Activated CD8-positive, alpha-beta T cell treated with anti-CD3 and anti-CD28 coated beads for 36 hours (primary cell): Measurements from ENCODE around the gene TMPRSS2. TPM values are rescaled to one million over a fixed set of nuclear protein-coding genes. Genes with fewer than 3 reads are reported as not detected.
A peak's percentile ranks its signal among the peaks of the same experiment; 100 is the strongest.

Experiments used
- ATAC-seq: fragments of 200-7000 bp; cut with Tn5 transposase; one replicate; pipeline ENCODE4 v1.10.0; 2021; ENCODE audit warnings: mild to moderate bottlenecking, moderate library complexity
- CTCF ChIA-PET: fragments of 350-600 bp; sonication (Branson Sonifier 250); formaldehyde crosslinking; loops from one replicate; lab custom pipeline; 2021; ENCODE audit warnings: antibody characterized with exemption; lab: Charles Lee
- POLR2A ChIA-PET: fragments of 350-600 bp; sonication (Branson Sonifier 250); formaldehyde crosslinking; loops from one replicate; lab custom pipeline; 2021; ENCODE audit warnings: antibody characterized with exemption; lab: Charles Lee
- DNase-seq: peaks from one replicate; pipeline ENCODE4 v3.0.0-alpha.2; 2020
- H3K27ac Mint-ChIP-seq: one replicate; pipeline ENCODE4 v1.8.0; 2021; ENCODE audit warnings: mild to moderate bottlenecking, mixed read lengths
- H3K27me3 Mint-ChIP-seq: one replicate; pipeline ENCODE4 v1.8.0; 2021; ENCODE audit warnings: mixed read lengths
- H3K36me3 Mint-ChIP-seq: one replicate; pipeline ENCODE4 v1.8.0; 2021; ENCODE audit warnings: low read depth, mixed read lengths
- H3K4me1 Mint-ChIP-seq: one replicate; pipeline ENCODE4 v1.8.0; 2021; ENCODE audit warnings: low read depth, mixed read lengths
- H3K4me3 Mint-ChIP-seq: one replicate; pipeline ENCODE4 v1.8.0; 2021; ENCODE audit warnings: mild to moderate bottlenecking, moderate library complexity, mixed read lengths
- H3K9me3 Mint-ChIP-seq: one replicate; pipeline ENCODE4 v1.8.0; 2021; ENCODE audit warnings: mixed read lengths
- CTCF ChIP-seq: fragments of 200-600 bp; IDR thresholded peaks from one replicate; pipeline ENCODE4 v1.8.0; 2022; ENCODE audit warnings: antibody characterized with exemption, mild to moderate bottlenecking
- intact Hi-C: fragments of 100-400 bp; cut with micrococcal nuclease; formaldehyde crosslinking; loops from one replicate; pipeline ENCODE4 v1.10.0; 2022
- total RNA-seq, 2 experiments: library from RNA; stranded (reverse); gene quantifications; one replicate each; pipeline ENCODE4 v1.2.3, GENCODE V29; 2021

The TMPRSS2 gene
- total RNA-seq, 2 experiments from 2014 or later = not detected

- Mint-ChIP-seq H3K36me3 (no peaks in the 10 kb centered on the region), H3K4me1 (no peaks in the 10 kb centered on the region), H3K4me3 (no peak overlapping the region), H3K9me3 (no peaks in the 10 kb centered on the region), H3K27me3 (peaks cover 3% of the 10 kb centered on the region), H3K27ac (no peak overlapping the region)
- ATAC-seq = no peak
- POLR2A ChIA-PET = no interaction called here
- intact Hi-C loops = no loop called here
- CTCF ChIA-PET = interaction anchor here (1.5 kb wide), 1 partner anchor 205 kb away, joined by 3 read pairs; no protein-coding TSS in a partner anchor
- peak; percentile 23 for DNase-seq
- no peak for TF ChIP-seq CTCF
Observed at GRCh38 chr21:41488080-41488479, 19.9 kb downstream of the TMPRSS2 start.

- DNase-seq (no peak), ATAC-seq (no peak)
- intact Hi-C loops = no loop called here
- H3K27me3 Mint-ChIP-seq = peaks cover 3% of the 10 kb centered on the region
- no peak overlapping the region for H3K4me3 Mint-ChIP-seq
- H3K9me3 Mint-ChIP-seq = no peaks in the 10 kb centered on the region
- CTCF ChIA-PET = no interaction called here
- no peaks in the 10 kb centered on the region for H3K36me3 Mint-ChIP-seq
- no peak overlapping the region for H3K27ac Mint-ChIP-seq
- no peaks in the 10 kb centered on the region for H3K4me1 Mint-ChIP-seq
- POLR2A ChIA-PET = no interaction called here
- TF ChIP-seq CTCF = no peak
Observed at GRCh38 chr21:41487082-41487481, 20.9 kb downstream of the TMPRSS2 start.

DNA sequence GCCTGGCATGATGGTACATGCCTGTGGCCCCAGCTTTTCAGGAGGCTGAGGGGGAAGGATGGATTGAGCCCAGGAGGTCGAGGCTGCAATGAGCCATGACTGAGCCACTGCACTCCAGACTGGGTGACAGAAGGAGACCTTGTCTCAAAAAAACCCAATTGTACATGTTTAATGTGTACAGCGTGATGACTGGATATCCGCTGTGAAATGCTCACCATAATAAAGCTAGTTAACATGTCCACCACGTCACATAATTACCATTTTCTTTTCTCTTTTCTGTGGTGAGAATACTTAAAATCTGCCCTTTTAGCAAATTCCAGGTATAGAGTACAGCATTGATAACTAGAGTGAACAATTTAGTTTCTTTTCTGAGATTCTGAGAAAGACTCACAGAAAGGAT lies 24.0 kb downstream of the TMPRSS2 start:
- ChIA-PET CTCF (no interaction called here), POLR2A (no interaction called here)
- TF ChIP-seq CTCF = no peak
- Mint-ChIP-seq H3K4me3 (no peak overlapping the region), H3K27me3 (no peaks in the 10 kb centered on the region), H3K27ac (no peak overlapping the region), H3K9me3 (no peaks in the 10 kb centered on the region), H3K36me3 (no peaks in the 10 kb centered on the region), H3K4me1 (no peaks in the 10 kb centered on the region)
- ATAC-seq (no peak), DNase-seq (no peak)
- intact Hi-C loops = no loop called here

DNA sequence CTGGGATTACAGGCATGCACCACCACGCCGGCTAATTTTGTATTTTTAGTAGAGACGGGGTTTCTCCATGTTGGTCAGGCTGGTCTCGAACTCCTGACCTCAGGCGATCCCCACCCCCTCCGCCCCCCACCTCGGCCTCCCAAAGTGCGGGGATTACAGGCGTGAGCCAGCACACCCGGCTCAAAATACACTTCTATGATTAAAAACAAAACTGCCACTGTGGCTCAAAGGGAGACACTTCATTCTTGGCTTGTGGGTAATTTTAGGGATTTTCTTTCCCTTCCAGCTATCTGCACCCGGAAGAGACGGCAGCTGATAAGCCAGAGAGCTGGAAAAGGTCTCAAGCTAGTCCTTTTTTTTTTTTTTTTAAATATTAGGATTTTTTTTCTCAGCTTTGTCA lies 24.5 kb downstream of the TMPRSS2 start:
- CTCF ChIA-PET = no interaction called here
- Mint-ChIP-seq H3K27ac (no peak overlapping the region), H3K4me3 (no peak overlapping the region), H3K36me3 (no peaks in the 10 kb centered on the region), H3K9me3 (no peaks in the 10 kb centered on the region), H3K4me1 (no peaks in the 10 kb centered on the region), H3K27me3 (no peaks in the 10 kb centered on the region)
- no peak for DNase-seq
- no peak for ATAC-seq
- TF ChIP-seq CTCF = no peak
- intact Hi-C loops = no loop called here
- POLR2A ChIA-PET = no interaction called here

- intact Hi-C loops = no loop called here
- ATAC-seq = no peak
- Mint-ChIP-seq H3K27ac (no peak overlapping the region), H3K4me3 (no peak overlapping the region), H3K4me1 (no peaks in the 10 kb centered on the region), H3K9me3 (no peaks in the 10 kb centered on the region), H3K27me3 (no peaks in the 10 kb centered on the region), H3K36me3 (no peaks in the 10 kb centered on the region)
- ChIA-PET CTCF (no interaction called here), POLR2A (no interaction called here)
- no peak for TF ChIP-seq CTCF
- no peak for DNase-seq
Observed at GRCh38 chr21:41482980-41483379, 25.0 kb downstream of the TMPRSS2 start.
